GM23338 (cell line): ENCODE data around the gene ODAD2. TPM values are rescaled to one million over a fixed set of nuclear protein-coding genes. Genes with fewer than 3 reads are reported as not detected.
"Not testable (repeated sequence)": the region's sequence is repeated elsewhere in the genome, so short reads cannot be mapped to it uniquely, and the experiment has no call there.

Experiments used
- ATAC-seq: fragments of 200-7000 bp; cut with Tn5 transposase; 3 replicates; pipeline ENCODE4 v1.9.1; 2020
- DNase-seq: peaks from one replicate; pipeline ENCODE4 v3.0.0-alpha.2; 2015; ENCODE audit warnings: low spot score
- H2AFZ ChIP-seq: fragments of 200-600 bp; sonication (generic); 2 replicates; pipeline ENCODE4 v1.8.0; 2016; ENCODE audit warnings: antibody characterized with exemption, mild to moderate bottlenecking, moderate library complexity
- H3F3A ChIP-seq: fragments of 200-600 bp; sonication (generic); replicated peaks from 2 replicates; pipeline ENCODE4 v1.8.0; 2017; ENCODE audit warnings: antibody characterized with exemption, mixed run types, low read depth
- H3K27ac ChIP-seq: fragments of 200-600 bp; sonication (generic); 2 replicates; pipeline ENCODE4 v1.6.1; 2016; ENCODE audit warnings: low read depth
- H3K27me3 ChIP-seq: fragments of 200-600 bp; sonication (generic); 2 replicates; pipeline ENCODE4 v1.8.0; 2016; ENCODE audit warnings: mild to moderate bottlenecking, mixed run types, moderate library complexity; ENCODE audit not compliant: insufficient read depth
- H3K36me3 ChIP-seq: fragments of 200-600 bp; sonication (generic); 2 replicates; pipeline ENCODE4 v1.8.0; 2016; ENCODE audit warnings: mild to moderate bottlenecking; ENCODE audit not compliant: insufficient read depth
- H3K4me1 ChIP-seq: fragments of 200-600 bp; sonication (generic); 2 replicates; pipeline ENCODE4 v1.8.0; 2016; ENCODE audit warnings: mild to moderate bottlenecking, moderate library complexity; ENCODE audit not compliant: insufficient read depth
- H3K4me2 ChIP-seq: fragments of 200-600 bp; sonication (generic); 2 replicates; pipeline ENCODE4 v1.7.1; 2017; ENCODE audit warnings: mixed run types
- H3K4me3 ChIP-seq: fragments of 200-600 bp; sonication (generic); 2 replicates; pipeline ENCODE4 v1.6.1; 2016; ENCODE audit warnings: mixed run types
- H3K79me2 ChIP-seq: fragments of 200-600 bp; sonication (generic); replicated peaks from 2 replicates; pipeline ENCODE4 v1.8.0; 2017; ENCODE audit warnings: mild to moderate bottlenecking; ENCODE audit not compliant: insufficient read depth
- H3K9me2 ChIP-seq: fragments of 200-600 bp; sonication (generic); 2 replicates; pipeline ENCODE4 v1.8.0; 2017; ENCODE audit not compliant: insufficient read depth
- H4K20me1 ChIP-seq: fragments of 200-600 bp; sonication (generic); replicated peaks from 2 replicates; pipeline ENCODE4 v1.8.0; 2017; ENCODE audit warnings: mild to moderate bottlenecking; ENCODE audit not compliant: insufficient read depth
- H3K27ac Mint-ChIP-seq: 2 replicates; pipeline ENCODE4 v1.8.0; 2020; ENCODE audit warnings: inconsistent platforms, mild to moderate bottlenecking, moderate library complexity, mixed read lengths
- H3K27me3 Mint-ChIP-seq: 3 replicates; pipeline ENCODE4 v1.8.0; 2022; ENCODE audit warnings: low read depth, mild to moderate bottlenecking, moderate library complexity, mixed read lengths, inconsistent platforms; ENCODE audit not compliant: insufficient read depth, poor library complexity
- H3K36me3 Mint-ChIP-seq: 3 replicates; pipeline ENCODE4 v1.8.0; 2021; ENCODE audit warnings: low read depth, mild to moderate bottlenecking, inconsistent platforms, moderate library complexity, mixed read lengths
- H3K4me1 Mint-ChIP-seq: 3 replicates; pipeline ENCODE4 v1.8.0; 2020; ENCODE audit warnings: mild to moderate bottlenecking, inconsistent platforms, mixed read lengths
- H3K4me3 Mint-ChIP-seq: 3 replicates; pipeline ENCODE4 v1.8.0; 2021; ENCODE audit warnings: moderate library complexity, mild to moderate bottlenecking, inconsistent platforms, mixed read lengths
- H3K9me3 Mint-ChIP-seq: 3 replicates; pipeline ENCODE4 v1.8.0; 2020; ENCODE audit warnings: moderate library complexity, mild to moderate bottlenecking, inconsistent platforms, mixed read lengths
- CREB1 ChIP-seq: fragments of 250-450 bp; sonication (Bioruptor Pico); IDR thresholded peaks from 2 replicates; pipeline ENCODE4 v1.5.0; 2020; ENCODE audit warnings: low read depth, mild to moderate bottlenecking, moderate library complexity
- EZH2 ChIP-seq: fragments of 200-600 bp; sonication (generic); IDR thresholded peaks from one replicate; pipeline ENCODE4 v1.8.0; 2017; ENCODE audit warnings: antibody characterized with exemption, mild to moderate bottlenecking, low read depth; ENCODE audit not compliant: unreplicated experiment
- EZH2phosphoT487 ChIP-seq: fragments of 200-600 bp; sonication (generic); IDR thresholded peaks from one replicate; pipeline ENCODE4 v1.8.1; 2018; ENCODE audit warnings: antibody characterized with exemption; ENCODE audit not compliant: unreplicated experiment
- REST ChIP-seq: IDR thresholded peaks from one replicate; pipeline ENCODE4 v1.6.1; 2018; ENCODE audit warnings: antibody characterized with exemption; ENCODE audit not compliant: unreplicated experiment
- ZNF331 ChIP-seq: fragments of 250-450 bp; sonication (Bioruptor Pico); IDR thresholded peaks from 2 replicates; pipeline ENCODE4 v1.5.0; 2020; ENCODE audit warnings: low read depth, mild to moderate bottlenecking, moderate library complexity
- ZNF462 ChIP-seq: fragments of 250-450 bp; sonication (Bioruptor Pico); IDR thresholded peaks from 2 replicates; pipeline ENCODE4 v1.5.0; 2020; ENCODE audit warnings: mild to moderate bottlenecking, moderate library complexity
- polyA plus RNA-seq: library from polyadenylated mRNA; unstranded; fragments of >200 nt; fragmentation: Nextera tagmentation; extraction: Ambion mirVana; gene quantifications from 2 replicates; pipeline ENCODE4 v1.2.1, GENCODE V29; 2016
- total RNA-seq: library from RNA; depleted of rRNA; stranded (reverse); fragments of >200 nt; shearing (Covaris generic); gene quantifications from 2 replicates; pipeline ENCODE4 v1.2.3, GENCODE V29; 2014

ODAD2 gene
- total and polyA plus RNA-seq, 2 experiments from 2014 or later: 2.1 to 3.4 TPM

- H3K9me3 Mint-ChIP-seq, H3K79me2 ChIP-seq, DNase-seq, H3K27ac Mint-ChIP-seq, H3K4me3 Mint-ChIP-seq, H3K4me1 ChIP-seq, H3F3A ChIP-seq, H3K4me2 ChIP-seq, H3K4me3 ChIP-seq, H3K27me3 Mint-ChIP-seq, H3K4me1 Mint-ChIP-seq, H3K36me3 Mint-ChIP-seq, H2AFZ ChIP-seq, H4K20me1 ChIP-seq, H3K36me3 ChIP-seq, ATAC-seq, H3K27me3 ChIP-seq, H3K27ac ChIP-seq, H3K9me2 ChIP-seq: not testable (repeated sequence)
Measured at GRCh38 chr10:27989357-27989756, 9.5 kb downstream of the ODAD2 start.

GRCh38 chr10:27986821-27987220 lies 12.1 kb downstream of the ODAD2 start:
- no peak overlapping the region for H2AFZ ChIP-seq
- Mint-ChIP-seq H3K36me3 (no peaks in the 10 kb centered on the region; the same call in 2 of the 3 replicates), H3K27ac (no peak overlapping the region), H3K4me3 (no peak overlapping the region), H3K4me1 (no peaks in the 10 kb centered on the region), H3K27me3 (no peaks in the 10 kb centered on the region), H3K9me3 (no peaks in the 10 kb centered on the region)
- no peak overlapping the region for H3K27ac ChIP-seq
- no peaks in the 10 kb centered on the region for H3K27me3 ChIP-seq
- H3F3A ChIP-seq: no peaks in the 10 kb centered on the region
- ATAC-seq: no peak
- H3K4me2 ChIP-seq: no peak overlapping the region
- H3K36me3 ChIP-seq: no peaks in the 10 kb centered on the region
- H3K79me2 ChIP-seq: no peaks in the 10 kb centered on the region
- H3K4me3 ChIP-seq: no peak overlapping the region
- H4K20me1 ChIP-seq: no peaks in the 10 kb centered on the region
- no peak for DNase-seq
- no peaks in the 10 kb centered on the region for H3K9me2 ChIP-seq
- TF ChIP-seq ZNF331 (CRISPR knock-in tag): no peak
- TF ChIP-seq CREB1 (CRISPR knock-in tag): no peak
- TF ChIP-seq EZH2phosphoT487: no peak
- TF ChIP-seq ZNF462 (CRISPR knock-in tag): no peak
- TF ChIP-seq REST: no peak
- TF ChIP-seq EZH2: no peak
- H3K4me1 ChIP-seq: no peaks in the 10 kb centered on the region
